GM12892 (cell line): Measurements from ENCODE around the gene ADAMTSL1.

Experiments used
- POLR2A ChIP-seq: IDR thresholded peaks from 2 replicates; pipeline ENCODE4 v1.6.1; 2011; ENCODE audit warnings: low read depth, low read length, control low read depth
- POLR2AphosphoS5 ChIP-seq: IDR thresholded peaks from 2 replicates; pipeline ENCODE4 v1.6.1; 2011; ENCODE audit warnings: low read depth, low read length, control low read depth
- TAF1 ChIP-seq: IDR thresholded peaks from 2 replicates; pipeline ENCODE4 v1.6.1; 2011; ENCODE audit warnings: low read depth, mild to moderate bottlenecking, control low read depth, low read length, borderline replicate concordance

- TF ChIP-seq POLR2A (no peak), POLR2AphosphoS5 (no peak), TAF1 (no peak)
These were observed 461.6 kb downstream of the ADAMTSL1 start for GRCh38 chr9:18935541-18935940.
